CD4-positive, CD25-positive, alpha-beta regulatory T cell (primary cell): ENCODE results near the gene MDP1. TPM values are rescaled to one million over a fixed set of nuclear protein-coding genes. Genes with fewer than 3 reads are reported as not detected.
A peak's percentile ranks its signal among the peaks of the same experiment; 100 is the strongest.

ENCODE experiments used
- ATAC-seq, 2 donors: fragments of 150-1000 bp; cut with Tn5 transposase; one replicate each; pipeline ENCODE4 v1.10.0; 2021; ENCODE audit warnings: low read depth in 2 of 2, moderate number of reproducible peaks in 2 of 2, moderate library complexity in 1 of 2
- DNase-seq, 3 donors: peaks; one replicate each; pipeline versions ENCODE4 v3.0.0 to v3.0.0-alpha.2; 2012 to 2022; ENCODE audit warnings: mixed read lengths in 1 of 3
- H3K27ac ChIP-seq: one replicate; pipeline ENCODE4 v1.7.0; 2013; ENCODE audit warnings: mild to moderate bottlenecking, low read length; ENCODE audit not compliant: insufficient read depth, poor library complexity, severe bottlenecking
- H3K27me3 ChIP-seq: one replicate; pipeline ENCODE4 v1.7.0; 2013; ENCODE audit warnings: low read length; ENCODE audit not compliant: control insufficient read depth, insufficient read depth
- H3K36me3 ChIP-seq: one replicate; pipeline ENCODE4 v1.7.0; 2013; ENCODE audit warnings: mild to moderate bottlenecking, low read length, moderate library complexity; ENCODE audit not compliant: control insufficient read depth, insufficient read depth
- H3K4me1 ChIP-seq: 2 replicates; pipeline ENCODE4 v1.7.0; 2013; ENCODE audit warnings: mild to moderate bottlenecking, low read length; ENCODE audit not compliant: insufficient read depth, control insufficient read depth, poor library complexity, severe bottlenecking
- H3K4me3 ChIP-seq: one replicate; pipeline ENCODE4 v1.7.0; 2013; ENCODE audit warnings: low read depth, mild to moderate bottlenecking, low read length, moderate library complexity
- H3K9me3 ChIP-seq, 2 experiments: 1 replicate in 1 of 2; 2 replicates in 1 of 2; pipeline ENCODE4 v1.7.0; 2013; ENCODE audit warnings: low read length in 2 of 2, mild to moderate bottlenecking in 1 of 2, moderate library complexity in 1 of 2; ENCODE audit not compliant: control insufficient read depth in 2 of 2
- H3K27ac Mint-ChIP-seq, 3 donors: one replicate each; pipeline ENCODE4 v1.8.0; 2020 to 2022; ENCODE audit warnings: mild to moderate bottlenecking in 3 of 3, mixed read lengths in 3 of 3, moderate library complexity in 2 of 3
- H3K27me3 Mint-ChIP-seq: one replicate; pipeline ENCODE4 v1.8.0; 2022; ENCODE audit warnings: mild to moderate bottlenecking, mixed read lengths
- H3K36me3 Mint-ChIP-seq: one replicate; pipeline ENCODE4 v1.8.0; 2020; ENCODE audit warnings: mixed read lengths
- H3K4me1 Mint-ChIP-seq, 4 donors: one replicate each; pipeline ENCODE4 v1.8.0; 2020 to 2022; ENCODE audit warnings: mixed read lengths in 4 of 4, mild to moderate bottlenecking in 1 of 4
- H3K4me3 Mint-ChIP-seq, 4 donors: one replicate each; pipeline ENCODE4 v1.8.0; 2020 to 2022; ENCODE audit warnings: mild to moderate bottlenecking in 4 of 4, mixed read lengths in 4 of 4, moderate library complexity in 3 of 4
- H3K9me3 Mint-ChIP-seq, 7 donors: one replicate each; pipeline ENCODE4 v1.8.0; 2020 to 2022; ENCODE audit warnings: mixed read lengths in 7 of 7, mild to moderate bottlenecking in 3 of 7, moderate library complexity in 2 of 7
- polyA plus RNA-seq, 4 donors: library from polyadenylated mRNA; unstranded; fragments of 300-500 nt; fragmentation: Illumina TruSeq; gene quantifications; one replicate each; pipeline ENCODE4 v1.2.3, GENCODE V29; 2021
- total RNA-seq: library from RNA; stranded (reverse); gene quantifications from one replicate; pipeline ENCODE4 v1.2.3, GENCODE V29; 2022

The MDP1 gene
- total and polyA plus RNA-seq, 5 donors from 2014 or later, result 6.0 to 52.6 (median 32.7) TPM

DNA sequence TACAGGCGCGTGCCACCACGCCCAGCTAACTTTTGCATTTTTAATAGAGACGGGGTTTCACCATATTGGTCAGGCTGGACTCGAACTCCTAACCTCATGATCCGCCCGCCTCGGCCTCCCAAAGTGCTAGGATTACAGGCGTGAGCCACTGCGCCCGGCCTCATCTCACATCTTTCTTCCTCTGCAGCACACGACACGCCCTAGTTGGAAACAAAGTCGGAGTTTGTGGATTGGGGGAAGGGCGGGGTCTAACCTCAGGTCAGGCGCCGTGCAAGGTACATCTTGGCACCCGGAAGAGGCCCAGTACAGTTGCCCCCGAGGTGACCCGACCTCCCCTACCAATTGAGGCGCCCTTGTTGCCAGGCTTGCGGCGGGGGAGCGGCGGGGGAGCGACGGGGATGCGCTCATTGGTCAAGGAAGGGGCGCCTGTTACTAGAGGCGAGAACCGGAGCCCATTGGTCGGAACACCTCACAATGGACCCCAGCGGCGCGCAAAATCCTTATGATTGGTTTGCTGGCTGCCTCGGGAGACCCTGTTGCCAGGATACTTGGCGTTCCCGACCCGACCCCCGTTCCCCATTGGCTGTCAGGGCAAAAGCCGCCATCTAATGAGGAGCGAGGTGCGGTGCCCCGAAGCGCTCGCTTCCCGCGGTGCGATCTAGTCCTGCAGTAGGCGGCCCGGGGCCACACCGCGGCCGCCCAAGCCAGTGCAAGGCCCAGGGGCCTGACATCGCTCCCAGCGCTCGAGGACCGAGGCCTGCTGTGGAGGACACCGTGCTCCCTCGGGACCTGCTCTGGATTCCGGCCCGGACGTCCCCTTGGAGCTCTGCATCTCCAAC is 44.2 kb downstream of the MDP1 start, which contains the start of gene REC8:
REC8 (plus strand) TSS at position 659 of the 839 bp plus-strand sequence. CDS start 473 bp downstream, outside the sequence.
- Mint-ChIP-seq H3K4me3 (peak within 1 kb of the TSS; percentile 83 to 96 (median 92)), H3K4me1 (peaks cover 1 to 51% (median 30%) of the 10 kb centered on the region in 4 donors), H3K9me3 (peaks cover 0 to 2% (median 0%) of the 10 kb centered on the region in 7 donors), H3K27ac (peak within 1 kb of the TSS; percentile 76 to 91 (median 87)), H3K36me3 (peaks cover 27% of the 10 kb centered on the region), H3K27me3 (peaks cover 5% of the 10 kb centered on the region)
- peak; percentile 72 to 84 (median 74) for DNase-seq
- ATAC-seq, result peak; percentile 74 to 82
- H3K27ac ChIP-seq, result peak within 1 kb of the TSS; percentile 65
- H3K27me3 ChIP-seq, result no peaks in the 10 kb centered on the region
- peaks cover 16% of the 10 kb centered on the region for H3K4me1 ChIP-seq
- peaks cover 18% of the 10 kb centered on the region for H3K36me3 ChIP-seq
- H3K4me3 ChIP-seq, result peak within 1 kb of the TSS; percentile 26
- H3K9me3 ChIP-seq, result no peaks in the 10 kb centered on the region

DNA sequence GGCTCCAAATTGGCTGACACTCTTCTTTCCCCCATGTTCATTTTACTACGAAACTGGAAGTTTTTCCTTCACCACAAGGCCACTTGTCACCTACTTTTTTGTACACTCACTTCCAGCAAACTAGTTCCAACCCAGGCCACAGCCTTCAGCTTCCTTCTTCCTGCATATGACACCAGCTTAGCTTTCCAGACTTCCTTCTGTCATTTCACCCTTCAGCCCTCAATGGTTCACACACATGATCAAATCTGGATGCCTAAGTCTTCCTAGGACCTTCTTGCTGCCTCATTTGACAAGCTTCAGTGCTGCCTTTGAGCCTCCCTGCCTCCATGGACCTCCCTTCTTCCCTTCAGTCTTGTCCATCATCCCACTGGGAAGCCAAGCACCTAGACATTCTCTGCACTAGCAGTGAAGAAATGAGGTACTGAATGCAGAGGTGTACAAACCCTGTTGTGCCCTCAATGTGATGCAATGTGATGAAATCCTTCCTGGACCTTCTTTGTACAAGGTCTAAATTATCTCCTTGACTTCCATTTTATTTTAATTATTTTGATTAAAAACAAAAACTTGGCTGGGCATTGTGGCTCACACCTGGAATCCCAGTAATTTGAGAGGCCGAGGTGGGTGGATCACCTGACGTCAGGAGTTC is 48.3 kb downstream of the MDP1 start:
- peaks cover 5% of the 10 kb centered on the region for H3K27me3 Mint-ChIP-seq
- Histone ChIP-seq H3K4me3 (no peak overlapping the region), H3K27ac (no peak overlapping the region), H3K36me3 (peaks cover 54% of the 10 kb centered on the region), H3K9me3 (no peaks in the 10 kb centered on the region), H3K4me1 (peaks cover 44% of the 10 kb centered on the region), H3K27me3 (no peaks in the 10 kb centered on the region)
- peaks cover 0 to 2% (median 0%) of the 10 kb centered on the region in 7 donors for H3K9me3 Mint-ChIP-seq
- H3K36me3 Mint-ChIP-seq, result peaks cover 40% of the 10 kb centered on the region
- DNase-seq (no peak), ATAC-seq (no peak)
- peak overlapping the region in 1 of 4 donors; percentile 69 for H3K4me3 Mint-ChIP-seq
- H3K27ac Mint-ChIP-seq, result peak overlapping the region in 1 of 3 donors; percentile 64
- peaks cover 7 to 68% (median 41%) of the 10 kb centered on the region in 4 donors for H3K4me1 Mint-ChIP-seq

DNA sequence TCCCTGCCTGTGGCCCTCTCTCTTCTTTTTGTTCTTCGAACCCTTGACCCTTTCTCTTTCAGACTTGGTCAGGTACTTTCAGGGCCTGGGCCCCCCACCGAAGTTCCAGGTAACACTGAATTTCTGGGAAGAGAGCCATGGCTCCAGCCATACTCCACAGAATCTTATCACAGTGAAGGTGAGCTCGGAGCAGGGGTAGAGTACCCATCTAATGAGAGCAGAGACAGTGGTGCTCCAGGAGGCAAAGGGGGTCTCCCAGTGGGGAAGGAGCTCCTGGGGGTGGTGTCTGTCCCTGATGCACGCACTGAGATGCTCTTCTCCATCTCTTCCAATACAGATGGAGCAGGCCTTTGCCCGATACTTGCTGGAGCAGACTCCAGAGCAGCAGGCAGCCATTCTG is 50.1 kb downstream of the MDP1 start:
- H3K4me3 ChIP-seq, result no peak overlapping the region
- Mint-ChIP-seq H3K27me3 (no peaks in the 10 kb centered on the region), H3K4me1 (peaks cover 7 to 70% (median 42%) of the 10 kb centered on the region in 4 donors), H3K4me3 (peak overlapping the region in 1 of 4 donors; percentile 28), H3K36me3 (peaks cover 55% of the 10 kb centered on the region), H3K9me3 (peaks cover 0 to under 1% (median 0%) of the 10 kb centered on the region in 7 donors), H3K27ac (no peak overlapping the region)
- no peaks in the 10 kb centered on the region for H3K27me3 ChIP-seq
- H3K36me3 ChIP-seq, result peaks cover 54% of the 10 kb centered on the region
- no peaks in the 10 kb centered on the region for H3K9me3 ChIP-seq
- peaks cover 43% of the 10 kb centered on the region for H3K4me1 ChIP-seq
- DNase-seq, result no peak
- H3K27ac ChIP-seq, result no peak overlapping the region
- ATAC-seq, result no peak

DNA sequence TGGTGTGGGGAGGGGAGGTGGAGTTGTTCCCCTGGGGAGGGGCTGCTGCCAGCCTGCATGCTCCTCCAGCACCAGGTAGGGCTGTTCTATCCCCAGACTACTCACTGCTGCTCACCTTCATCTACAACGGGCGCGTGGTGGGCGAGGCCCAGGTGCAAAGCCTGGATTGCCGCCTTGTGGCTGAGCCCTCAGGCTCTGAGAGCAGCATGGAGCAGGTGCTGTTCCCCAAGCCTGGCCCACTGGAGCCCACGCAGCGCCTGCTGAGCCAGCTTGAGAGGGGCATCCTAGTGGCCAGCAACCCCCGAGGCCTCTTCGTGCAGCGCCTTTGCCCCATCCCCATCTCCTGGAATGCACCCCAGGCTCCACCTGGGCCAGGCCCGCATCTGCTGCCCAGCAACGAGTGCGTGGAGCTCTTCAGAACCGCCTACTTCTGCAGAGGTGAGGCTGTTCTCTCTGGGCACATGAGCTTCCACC is 51.3 kb downstream of the MDP1 start:
- ATAC-seq (no peak), DNase-seq (no peak)
- Mint-ChIP-seq H3K27ac (peak overlapping the region in 1 of 3 donors; percentile 59), H3K4me3 (peak overlapping the region in 3 of 4 donors; percentile 33 to 85 (median 67)), H3K4me1 (peaks cover 7 to 75% (median 42%) of the 10 kb centered on the region in 4 donors), H3K36me3 (peaks cover 52% of the 10 kb centered on the region), H3K27me3 (no peaks in the 10 kb centered on the region), H3K9me3 (no peaks in the 10 kb centered on the region)
- Histone ChIP-seq H3K27ac (no peak overlapping the region), H3K4me3 (no peak overlapping the region), H3K27me3 (no peaks in the 10 kb centered on the region), H3K36me3 (peaks cover 53% of the 10 kb centered on the region), H3K4me1 (peaks cover 52% of the 10 kb centered on the region), H3K9me3 (no peaks in the 10 kb centered on the region)

Other genes with a start within 250 kb of the MDP1 start
Only the 30 nearest of the 34 such genes appear.
- 0.52 TPM for gene CARMIL3, start 164.1 kb downstream of the MDP1 start, total RNA-seq
- gene CARMIL3, start 164.1 kb downstream of the MDP1 start, polyA plus RNA-seq, result not detected
- gene CPNE6, start 144.5 kb downstream of the MDP1 start, total RNA-seq, result not detected
- not detected for gene CPNE6, start 144.5 kb downstream of the MDP1 start, polyA plus RNA-seq
- gene PCK2, start 121.8 kb downstream of the MDP1 start, total RNA-seq, result 21.0 TPM
- gene PCK2, start 121.8 kb downstream of the MDP1 start, polyA plus RNA-seq, result 10 to 100 TPM; 26.3 to 32.2 (median 27.8) TPM
- gene DCAF11, start 101.3 kb downstream of the MDP1 start, total RNA-seq, result 97.8 TPM
- 10 to 100 TPM; 73.4 to 95.7 (median 82.3) TPM for gene DCAF11, start 101.3 kb downstream of the MDP1 start, polyA plus RNA-seq
- gene NRL, start 101.1 kb downstream of the MDP1 start, total RNA-seq, result 2.8 TPM
- 1 to 10 TPM; 1.9 to 2.9 (median 2.1) TPM for gene NRL, start 101.1 kb downstream of the MDP1 start, polyA plus RNA-seq
- gene FITM1, start 85.4 kb downstream of the MDP1 start, total RNA-seq, result 1.1 TPM
- under 1 TPM in 3 of 4 donors, not detected in 1; 0.20 to 0.42 (median 0.24) TPM for gene FITM1, start 85.4 kb downstream of the MDP1 start, polyA plus RNA-seq
- 294 TPM for gene PSME1, start 79.9 kb downstream of the MDP1 start, total RNA-seq
- gene PSME1, start 79.9 kb downstream of the MDP1 start, polyA plus RNA-seq, result 1,000 to 10,000 TPM in 1 of 4 donors, 100 to 1,000 TPM in 3; 698 to 1,230 (median 866) TPM
- 11.7 TPM for gene EMC9, start 74.5 kb downstream of the MDP1 start, total RNA-seq
- 10 to 100 TPM; 10.7 to 22.5 (median 13.4) TPM for gene EMC9, start 74.5 kb downstream of the MDP1 start, polyA plus RNA-seq
- gene PSME2, start 69.5 kb downstream of the MDP1 start, total RNA-seq, result 167 TPM
- gene PSME2, start 69.5 kb downstream of the MDP1 start, polyA plus RNA-seq, result 100 to 1,000 TPM; 346 to 603 (median 466) TPM
- gene RNF31, start 68.6 kb downstream of the MDP1 start, total RNA-seq, result 82.4 TPM
- 10 to 100 TPM; 35.9 to 55.9 (median 41.1) TPM for gene RNF31, start 68.6 kb downstream of the MDP1 start, polyA plus RNA-seq
- gene IRF9, start 54.8 kb downstream of the MDP1 start, total RNA-seq, result 369 TPM
- 100 to 1,000 TPM; 105 to 157 (median 119) TPM for gene IRF9, start 54.8 kb downstream of the MDP1 start, polyA plus RNA-seq
- 145 TPM for gene REC8, start 44.0 kb downstream of the MDP1 start, total RNA-seq
- 10 to 100 TPM in 3 of 4 donors, 1 to 10 TPM in 1; 9.7 to 16.1 (median 12.0) TPM for gene REC8, start 44.0 kb downstream of the MDP1 start, polyA plus RNA-seq
- gene IPO4, start 27.2 kb downstream of the MDP1 start, total RNA-seq, result 33.7 TPM
- 10 to 100 TPM; 13.0 to 14.8 (median 14.1) TPM for gene IPO4, start 27.2 kb downstream of the MDP1 start, polyA plus RNA-seq
- gene TM9SF1, start 20.6 kb downstream of the MDP1 start, total RNA-seq, result 20.0 TPM
- gene TM9SF1, start 20.6 kb downstream of the MDP1 start, polyA plus RNA-seq, result 10 to 100 TPM; 36.8 to 42.3 (median 40.0) TPM
- gene TSSK4, start 10.4 kb downstream of the MDP1 start, total RNA-seq, result 0.44 TPM
- gene TSSK4, start 10.4 kb downstream of the MDP1 start, polyA plus RNA-seq, result 1 to 10 TPM in 3 of 4 donors, under 1 TPM in 1; 0.86 to 1.5 (median 1.2) TPM
- gene CHMP4A, start 2.6 kb downstream of the MDP1 start, total RNA-seq, result 108 TPM
- gene CHMP4A, start 2.6 kb downstream of the MDP1 start, polyA plus RNA-seq, result 100 to 1,000 TPM; 122 to 154 (median 142) TPM
- gene NEDD8, start 16.3 kb upstream of the MDP1 start, total RNA-seq, result 89.1 TPM
- 100 to 1,000 TPM; 334 to 440 (median 349) TPM for gene NEDD8, start 16.3 kb upstream of the MDP1 start, polyA plus RNA-seq
- gene GMPR2, start 16.9 kb upstream of the MDP1 start, total RNA-seq, result 49.0 TPM
- gene GMPR2, start 16.9 kb upstream of the MDP1 start, polyA plus RNA-seq, result 100 to 1,000 TPM in 3 of 4 donors, 10 to 100 TPM in 1; 95.5 to 117 (median 112) TPM
- 169 TPM for gene TINF2, start 26.6 kb upstream of the MDP1 start, total RNA-seq
- gene TINF2, start 26.6 kb upstream of the MDP1 start, polyA plus RNA-seq, result 100 to 1,000 TPM; 216 to 242 (median 223) TPM
- 4.0 TPM for gene TGM1, start 47.1 kb upstream of the MDP1 start, total RNA-seq
- gene TGM1, start 47.1 kb upstream of the MDP1 start, polyA plus RNA-seq, result not detected
- gene RABGGTA, start 55.5 kb upstream of the MDP1 start, total RNA-seq, result 78.6 TPM
- gene RABGGTA, start 55.5 kb upstream of the MDP1 start, polyA plus RNA-seq, result 10 to 100 TPM; 25.1 to 40.4 (median 30.3) TPM
- gene DHRS1, start 83.7 kb upstream of the MDP1 start, total RNA-seq, result 41.2 TPM
- gene DHRS1, start 83.7 kb upstream of the MDP1 start, polyA plus RNA-seq, result 10 to 100 TPM; 21.7 to 48.5 (median 31.9) TPM
- gene NOP9, start 83.8 kb upstream of the MDP1 start, total RNA-seq, result 30.0 TPM
- gene NOP9, start 83.8 kb upstream of the MDP1 start, polyA plus RNA-seq, result 1 to 10 TPM; 1.3 to 2.5 (median 1.8) TPM
- 13.2 TPM for gene CIDEB, start 91.9 kb upstream of the MDP1 start, total RNA-seq
- 10 to 100 TPM in 2 of 4 donors, 1 to 10 TPM in 2; 8.9 to 13.6 (median 9.7) TPM for gene CIDEB, start 91.9 kb upstream of the MDP1 start, polyA plus RNA-seq
- gene LTB4R2, start 94.1 kb upstream of the MDP1 start, total RNA-seq, result 18.1 TPM
- 1 to 10 TPM in 3 of 4 donors, under 1 TPM in 1; 1.00 to 2.2 (median 1.7) TPM for gene LTB4R2, start 94.1 kb upstream of the MDP1 start, polyA plus RNA-seq
- 17.5 TPM for gene LTB4R, start 95.4 kb upstream of the MDP1 start, total RNA-seq
- gene LTB4R, start 95.4 kb upstream of the MDP1 start, polyA plus RNA-seq, result 1 to 10 TPM; 3.5 to 7.8 (median 6.3) TPM
- gene ADCY4, start 119.0 kb upstream of the MDP1 start, total RNA-seq, result 10.7 TPM
- gene ADCY4, start 119.0 kb upstream of the MDP1 start, polyA plus RNA-seq, result under 1 TPM in 2 of 4 donors, not detected in 2; 0.32 to 0.39 TPM
- 41.2 TPM for gene RIPK3, start 123.9 kb upstream of the MDP1 start, total RNA-seq
- gene RIPK3, start 123.9 kb upstream of the MDP1 start, polyA plus RNA-seq, result 10 to 100 TPM; 14.9 to 24.6 (median 19.4) TPM
- not detected for gene NFATC4, start 152.1 kb upstream of the MDP1 start, total RNA-seq
- not detected for gene NFATC4, start 152.1 kb upstream of the MDP1 start, polyA plus RNA-seq
- gene NYNRIN, start 182.9 kb upstream of the MDP1 start, total RNA-seq, result 0.22 TPM
- gene NYNRIN, start 182.9 kb upstream of the MDP1 start, polyA plus RNA-seq, result under 1 TPM in 1 of 4 donors, not detected in 3; 0.02 TPM